ENCODE results near the gene EIF2D. TPM values are rescaled to one million over a fixed set of nuclear protein-coding genes. Genes with fewer than 3 reads are reported as not detected.
A peak's percentile ranks its signal among the peaks of the same experiment; 100 is the strongest.
"Not testable (repeated sequence)": the region's sequence is repeated elsewhere in the genome, so short reads cannot be mapped to it uniquely, and the experiment has no call there.

The EIF2D gene
- total RNA-seq, 4 donors from 2014 or later = 40.3 to 50.0 (median 47.9) TPM

GRCh38 chr1:206634365-206635079 is 22.3 kb upstream of the EIF2D start:
- H3K4me3 ChIP-seq = peak overlapping the region; percentile 66 to 99 (median 86)
- WGBS = 6% methylated on average over 25 of the region's 26 CpGs
- intact Hi-C loops (cut with DNase I) = loop anchor here (2.0 to 10.0 kb wide), 4 partner anchors 30 to 278 kb away; no protein-coding TSS in a partner anchor
- no peaks in the 10 kb centered on the region for H3K9me3 ChIP-seq
- peak; percentile 97 for DNase-seq (ENCODE audit: extremely low spot score)
- H3K27me3 ChIP-seq = no peaks in the 10 kb centered on the region
- peaks cover 0 to 12% (median 3%) of the 10 kb centered on the region in 4 donors for H3K36me3 ChIP-seq
- TF ChIP-seq CTCF (IDR thresholded peaks at IDR 0.05) (peak; percentile 80 to 90 (median 86)), POLR2AphosphoS5 (IDR thresholded peaks at IDR 0.05) (peak in 1 of 2 donors; percentile 71), EP300 (IDR thresholded peaks at IDR 0.05) (no peak)
- peak overlapping the region; percentile 76 to 90 (median 86) for H3K27ac ChIP-seq (replicated peaks in 1 of 4)
- H3K4me1 ChIP-seq = peaks cover 20 to 50% (median 42%) of the 10 kb centered on the region in 4 donors

- Histone ChIP-seq H3K36me3 (peaks cover 0 to 4% (median 0%) of the 10 kb centered on the region in 4 donors), H3K4me1 (peaks cover 20 to 50% (median 42%) of the 10 kb centered on the region in 4 donors), H3K27me3 (no peaks in the 10 kb centered on the region), H3K4me3 (no peak overlapping the region), H3K27ac (replicated peaks in 1 of 4) (peak overlapping the region in 3 of 4 donors; percentile 42 to 90 (median 90)), H3K9me3 (no peaks in the 10 kb centered on the region)
- intact Hi-C loops (cut with DNase I) = loop anchor here (2.0 to 10.0 kb wide), 4 partner anchors 31 to 279 kb away; no protein-coding TSS in a partner anchor
- DNase-seq (ENCODE audit: extremely low spot score) = no peak
- WGBS = 42% methylated on average over 9 of the region's 9 CpGs
- TF ChIP-seq CTCF (IDR thresholded peaks at IDR 0.05) (no peak), POLR2AphosphoS5 (IDR thresholded peaks at IDR 0.05) (peak; percentile 45 to 58)
Measured at GRCh38 chr1:206633708-206634121, 21.4 kb upstream of the EIF2D start.

- Histone ChIP-seq H3K27me3 (no peaks in the 10 kb centered on the region), H3K36me3 (no peaks in the 10 kb centered on the region), H3K9me3 (no peaks in the 10 kb centered on the region), H3K4me1 (peaks cover 8 to 32% (median 26%) of the 10 kb centered on the region in 4 donors), H3K4me3 (no peak overlapping the region), H3K27ac (replicated peaks in 1 of 4) (peak overlapping the region in 3 of 4 donors; percentile 16 to 31 (median 19))
- intact Hi-C loops (cut with DNase I) = loop anchor here (5.0 to 10.0 kb wide), 3 partner anchors 96 to 281 kb away; no protein-coding TSS in a partner anchor
- TF ChIP-seq CTCF (IDR thresholded peaks at IDR 0.05) (peak; percentile 42 to 46 (median 43)), EP300 (IDR thresholded peaks at IDR 0.05) (no peak), POLR2A (IDR thresholded peaks at IDR 0.05; ENCODE audit: low read depth) (no peak), POLR2AphosphoS5 (IDR thresholded peaks at IDR 0.05) (peak; percentile 50 to 73)
- 12% methylated on average over 4 of the region's 4 CpGs for WGBS
- no peak for DNase-seq (ENCODE audit: extremely low spot score)
Measured at GRCh38 chr1:206631085-206631509, 18.8 kb upstream of the EIF2D start.

DNA sequence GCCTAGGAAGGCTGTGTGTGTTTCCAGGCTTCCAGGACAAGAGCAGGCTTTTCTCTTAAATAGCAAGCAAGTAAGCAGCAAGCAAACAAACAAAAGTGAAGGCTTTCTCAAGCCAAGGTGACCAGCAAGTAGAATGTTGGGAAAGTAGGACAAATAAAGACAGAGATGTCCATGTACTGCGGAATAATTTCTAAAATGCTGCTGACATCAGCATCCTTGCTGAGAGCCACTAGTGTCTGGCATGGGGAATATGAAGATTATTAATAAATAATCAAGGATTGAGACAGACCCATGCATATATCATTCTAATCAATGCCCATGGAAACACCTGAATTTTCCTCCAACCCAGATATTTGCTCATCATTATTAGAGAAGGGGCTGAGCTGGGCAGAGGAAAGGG is 16.7 kb upstream of the EIF2D start:
- no peak for DNase-seq (ENCODE audit: extremely low spot score)
- TF ChIP-seq POLR2AphosphoS5 (IDR thresholded peaks at IDR 0.05) = no peak
- TF ChIP-seq CTCF (IDR thresholded peaks at IDR 0.05) = no peak
- no peak for TF ChIP-seq EP300 (IDR thresholded peaks at IDR 0.05)
- TF ChIP-seq POLR2A (IDR thresholded peaks at IDR 0.05; ENCODE audit: low read depth) = no peak
- Histone ChIP-seq H3K4me3 (no peak overlapping the region), H3K36me3 (no peaks in the 10 kb centered on the region), H3K27ac (replicated peaks in 1 of 4) (no peak overlapping the region), H3K4me1 (peaks cover 0 to 14% (median 11%) of the 10 kb centered on the region in 4 donors), H3K27me3 (no peaks in the 10 kb centered on the region), H3K9me3 (no peaks in the 10 kb centered on the region)
- intact Hi-C loops (cut with DNase I) = no loop called here
- WGBS = 0% methylated on average over 1 of the region's 1 CpG

DNA sequence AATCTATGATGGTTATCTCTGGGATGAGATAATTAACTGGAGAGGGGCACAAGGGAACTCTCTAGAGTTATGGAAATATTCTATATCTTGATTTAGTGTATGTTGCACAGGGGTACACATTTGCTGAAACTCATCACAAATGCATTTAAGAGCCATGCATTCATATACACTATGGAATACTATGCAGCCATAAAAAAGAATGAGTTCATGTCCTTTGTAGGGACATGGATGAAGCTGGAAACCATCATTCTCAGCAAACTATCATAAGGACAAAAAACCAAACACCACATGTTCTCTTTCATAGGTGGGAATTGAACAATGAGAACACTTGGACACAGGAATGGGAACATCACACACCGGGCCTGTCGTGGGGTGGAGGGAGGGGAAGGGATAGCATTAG is 14.1 kb upstream of the EIF2D start:
- H3K4me3 ChIP-seq; intact Hi-C loops (cut with DNase I); DNase-seq (ENCODE audit: extremely low spot score); H3K27ac ChIP-seq (replicated peaks in 1 of 4); H3K9me3 ChIP-seq; H3K27me3 ChIP-seq; H3K4me1 ChIP-seq; H3K36me3 ChIP-seq: not testable (repeated sequence)
- 93% methylated on average over 2 of the region's 2 CpGs for WGBS
